ENCODE measurements around the gene COA4. TPM values are rescaled to one million over a fixed set of nuclear protein-coding genes. Genes with fewer than 3 reads are reported as not detected.

COA4 gene
- total RNA-seq = 51.1 TPM

GRCh38 chr11:73876424-73877310 is at the start of gene COA4, which contains the start of gene PAAF1:
Gene COA4 (minus strand): TSS chr11:73876846. CDS start chr11:73873378, 3,468 bp downstream.
Gene PAAF1 (plus strand): TSS chr11:73876999. CDS start chr11:73877022, 23 bp downstream.

Other genes starting within 250 kb of the COA4 start
- 9.4 TPM for gene PLEKHB1, start 230.3 kb downstream of the COA4 start, total RNA-seq
- gene RAB6A, start 115.8 kb downstream of the COA4 start, total RNA-seq = 109 TPM
- gene MRPL48, start 89.0 kb downstream of the COA4 start, total RNA-seq = 18.6 TPM
- 16.1 TPM for gene PAAF1, start 153 bp upstream of the COA4 start, total RNA-seq
- 1.3 TPM for gene DNAJB13, start 74.2 kb upstream of the COA4 start, total RNA-seq
- gene UCP2, start 106.0 kb upstream of the COA4 start, total RNA-seq = 58.6 TPM
- gene UCP3, start 132.2 kb upstream of the COA4 start, total RNA-seq = 1.2 TPM